HEK293T (cell line): Measurements from ENCODE around the gene GRM7.

Experiments
- BHLHE40 ChIP-seq: fragments of 450-650 bp; IDR thresholded peaks from 2 replicates; pipeline ENCODE4 v1.6.1; 2016; ENCODE audit warnings: mild to moderate bottlenecking, moderate library complexity, borderline replicate concordance
- FOXA1 ChIP-seq: fragments of 450-650 bp; IDR thresholded peaks from 2 replicates; pipeline ENCODE4 v1.6.1; 2016; ENCODE audit warnings: mild to moderate bottlenecking
- FOXK2 ChIP-seq: fragments of 450-650 bp; IDR thresholded peaks from 2 replicates; pipeline ENCODE4 v1.6.1; 2016; ENCODE audit warnings: mild to moderate bottlenecking
- FOXM1 ChIP-seq: fragments of 450-650 bp; IDR thresholded peaks from 2 replicates; pipeline ENCODE4 v1.6.1; 2017; ENCODE audit warnings: mild to moderate bottlenecking, borderline replicate concordance
- HDGF ChIP-seq: fragments of 450-650 bp; IDR thresholded peaks from 2 replicates; pipeline ENCODE4 v1.6.1; 2017; ENCODE audit warnings: antibody characterized with exemption, borderline replicate concordance
- L3MBTL2 ChIP-seq: fragments of 450-650 bp; conservative IDR thresholded peaks from 2 replicates; pipeline ENCODE4 v1.6.1; 2016; ENCODE audit warnings: mild to moderate bottlenecking
- NFRKB ChIP-seq: fragments of 450-650 bp; IDR thresholded peaks from 2 replicates; pipeline ENCODE4 v1.6.1; 2016; ENCODE audit warnings: mild to moderate bottlenecking, moderate library complexity
- SP1 ChIP-seq: fragments of 450-650 bp; IDR thresholded peaks from 2 replicates; pipeline ENCODE4 v1.6.1; 2017
- SUZ12 ChIP-seq: fragments of 450-650 bp; IDR thresholded peaks from 2 replicates; pipeline ENCODE4 v1.6.1; 2016; ENCODE audit warnings: mild to moderate bottlenecking
- TARDBP ChIP-seq: fragments of 450-650 bp; IDR thresholded peaks from 2 replicates; pipeline ENCODE4 v1.6.1; 2016
- ZNF384 ChIP-seq: fragments of 450-650 bp; IDR thresholded peaks from 2 replicates; pipeline ENCODE4 v1.6.1; 2016

GRCh38 chr3:7397097-7397496 is 536.2 kb downstream of the GRM7 start:
- no peak for TF ChIP-seq L3MBTL2
- no peak for TF ChIP-seq HDGF
- TF ChIP-seq ZNF384, result no peak
- no peak for TF ChIP-seq SP1
- no peak for TF ChIP-seq TARDBP
- no peak for TF ChIP-seq FOXM1
- no peak for TF ChIP-seq BHLHE40
- no peak for TF ChIP-seq FOXA1
- TF ChIP-seq NFRKB, result no peak
- no peak for TF ChIP-seq FOXK2
- no peak for TF ChIP-seq SUZ12
